Body of pancreas (tissue), 4 donors: ENCODE data around the gene PRKD3. TPM values are rescaled to one million over a fixed set of nuclear protein-coding genes. Genes with fewer than 3 reads are reported as not detected.

Experiments
- ATAC-seq: fragments of 150-250 bp; one replicate; pipeline ENCODE4 v1.9.1; 2016
- DNase-seq, 4 donors: peaks; one replicate each; pipeline ENCODE4 v3.0.0-alpha.2; 2019
- H3K27ac ChIP-seq, 4 donors: fragments of 200-600 bp; sonication (generic); 1 replicate in 3 of 4; 2 replicates in 1 of 4; pipeline versions ENCODE4 v1.5.1 to v1.6.1; 2016 to 2019; ENCODE audit warnings: mild to moderate bottlenecking in 1 of 4, mixed read lengths in 1 of 4, moderate library complexity in 1 of 4
- H3K27me3 ChIP-seq, 2 donors: fragments of 200-600 bp; sonication (generic); one replicate each; pipeline ENCODE4 v1.6.0; 2016; ENCODE audit warnings: mild to moderate bottlenecking in 1 of 2
- H3K36me3 ChIP-seq, 2 donors: fragments of 200-600 bp; sonication (generic); replicated peaks in 1 of 2; 2 replicates each; pipeline ENCODE4 v1.5.1; 2016; ENCODE audit warnings: low read depth in 2 of 2; ENCODE audit not compliant: insufficient read depth in 1 of 2
- H3K4me1 ChIP-seq: fragments of 200-600 bp; sonication (generic); one replicate; pipeline ENCODE4 v1.6.0; 2016
- H3K4me3 ChIP-seq, 2 donors: fragments of 200-600 bp; sonication (generic); 1 replicate in 1 of 2; 2 replicates in 1 of 2; pipeline ENCODE4 v1.5.1; 2016 to 2019
- H3K9me3 ChIP-seq, 3 donors: fragments of 200-600 bp; sonication (generic); 1 replicate in 2 of 3; 2 replicates in 1 of 3; pipeline ENCODE4 v1.5.1; 2016
- POLR2A ChIP-seq, 3 donors: fragments of 450-650 bp; IDR thresholded peaks; one replicate each; pipeline ENCODE4 v1.6.1; 2016; ENCODE audit warnings: antibody characterized with exemption in 3 of 3, mild to moderate bottlenecking in 2 of 3
- WGBS, 2 donors: methylation state at CpG; one replicate each; pipeline ENCODE4 v1.1.5; 2017; 5-methylcytosine and 5-hydroxymethylcytosine counted together
- intact Hi-C: fragments of 100-400 bp; cut with DNase I; formaldehyde crosslinking; loops from one replicate; pipeline ENCODE4 v1.15.1; 2023
- total RNA-seq, 2 donors: library from RNA; depleted of rRNA; stranded (reverse); fragments of >200 nt; gene quantifications; one replicate each; pipeline ENCODE4 v1.1.0, GENCODE V29; 2016
- TF ChIP-seq, protein P1 (sequence below), 7 experiments: fragments of 450-650 bp in 4 of 7; fragments of 200-600 bp in 3 of 7; sonication (generic) in 3 of 7; IDR thresholded peaks; one replicate each; pipeline ENCODE4 v1.5.1; 2016 to 2019; ENCODE audit warnings: antibody characterized with exemption in 7 of 7

PRKD3 gene
- total RNA-seq, 2 donors from 2014 or later, result 8.2 to 15.3 TPM

GRCh38 chr2:37323781-37324535 is 675 bp downstream of the PRKD3 start:
- peak overlapping the region; percentile 82 to 91 (median 85) for H3K27ac ChIP-seq
- H3K9me3 ChIP-seq, result no peaks in the 10 kb centered on the region
- TF ChIP-seq, protein P1, sequence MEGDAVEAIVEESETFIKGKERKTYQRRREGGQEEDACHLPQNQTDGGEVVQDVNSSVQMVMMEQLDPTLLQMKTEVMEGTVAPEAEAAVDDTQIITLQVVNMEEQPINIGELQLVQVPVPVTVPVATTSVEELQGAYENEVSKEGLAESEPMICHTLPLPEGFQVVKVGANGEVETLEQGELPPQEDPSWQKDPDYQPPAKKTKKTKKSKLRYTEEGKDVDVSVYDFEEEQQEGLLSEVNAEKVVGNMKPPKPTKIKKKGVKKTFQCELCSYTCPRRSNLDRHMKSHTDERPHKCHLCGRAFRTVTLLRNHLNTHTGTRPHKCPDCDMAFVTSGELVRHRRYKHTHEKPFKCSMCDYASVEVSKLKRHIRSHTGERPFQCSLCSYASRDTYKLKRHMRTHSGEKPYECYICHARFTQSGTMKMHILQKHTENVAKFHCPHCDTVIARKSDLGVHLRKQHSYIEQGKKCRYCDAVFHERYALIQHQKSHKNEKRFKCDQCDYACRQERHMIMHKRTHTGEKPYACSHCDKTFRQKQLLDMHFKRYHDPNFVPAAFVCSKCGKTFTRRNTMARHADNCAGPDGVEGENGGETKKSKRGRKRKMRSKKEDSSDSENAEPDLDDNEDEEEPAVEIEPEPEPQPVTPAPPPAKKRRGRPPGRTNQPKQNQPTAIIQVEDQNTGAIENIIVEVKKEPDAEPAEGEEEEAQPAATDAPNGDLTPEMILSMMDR (IDR thresholded peaks at IDR 0.05), result no peak
- TF ChIP-seq POLR2A (IDR thresholded peaks at IDR 0.05), result peak in 1 of 3 donors; percentile 4
- WGBS, 2 donors, result 0 to 3% methylated on average over 18 to 61 of the region's 61 CpGs
- ATAC-seq, result peak; percentile 10
- no peaks in the 10 kb centered on the region for H3K27me3 ChIP-seq
- H3K4me3 ChIP-seq, result peak overlapping the region; percentile 40 to 86
- no peaks in the 10 kb centered on the region for H3K36me3 ChIP-seq
- peak; percentile 27 to 59 (median 31) for DNase-seq
- intact Hi-C loops, result no loop called here
- peaks cover 31% of the 10 kb centered on the region for H3K4me1 ChIP-seq

GRCh38 chr2:37323176-37323780 is 1.4 kb downstream of the PRKD3 start:
- no peak for DNase-seq
- Histone ChIP-seq H3K4me3 (peak overlapping the region in 1 of 2 donors; percentile 40), H3K27ac (peak overlapping the region in 3 of 4 donors; percentile 83 to 91 (median 87)), H3K4me1 (peaks cover 31% of the 10 kb centered on the region), H3K9me3 (no peaks in the 10 kb centered on the region), H3K27me3 (no peaks in the 10 kb centered on the region), H3K36me3 (no peaks in the 10 kb centered on the region)
- no peak for TF ChIP-seq POLR2A (IDR thresholded peaks at IDR 0.05)
- TF ChIP-seq, protein P1 (IDR thresholded peaks at IDR 0.05), result no peak
- 40 to 41% methylated on average over 13 of the region's 13 CpGs for WGBS, 2 donors
- no peak for ATAC-seq
- intact Hi-C loops, result no loop called here

GRCh38 chr2:37322368-37322767 is 2.3 kb downstream of the PRKD3 start:
- ATAC-seq (no peak), DNase-seq (no peak)
- Histone ChIP-seq H3K4me1 (peaks cover 34% of the 10 kb centered on the region), H3K9me3 (no peaks in the 10 kb centered on the region), H3K27ac (no peak overlapping the region), H3K4me3 (no peak overlapping the region), H3K36me3 (no peaks in the 10 kb centered on the region), H3K27me3 (no peaks in the 10 kb centered on the region)
- intact Hi-C loops, result no loop called here
- no peak for TF ChIP-seq POLR2A (IDR thresholded peaks at IDR 0.05)
- TF ChIP-seq, protein P1 (IDR thresholded peaks at IDR 0.05), result no peak

DNA sequence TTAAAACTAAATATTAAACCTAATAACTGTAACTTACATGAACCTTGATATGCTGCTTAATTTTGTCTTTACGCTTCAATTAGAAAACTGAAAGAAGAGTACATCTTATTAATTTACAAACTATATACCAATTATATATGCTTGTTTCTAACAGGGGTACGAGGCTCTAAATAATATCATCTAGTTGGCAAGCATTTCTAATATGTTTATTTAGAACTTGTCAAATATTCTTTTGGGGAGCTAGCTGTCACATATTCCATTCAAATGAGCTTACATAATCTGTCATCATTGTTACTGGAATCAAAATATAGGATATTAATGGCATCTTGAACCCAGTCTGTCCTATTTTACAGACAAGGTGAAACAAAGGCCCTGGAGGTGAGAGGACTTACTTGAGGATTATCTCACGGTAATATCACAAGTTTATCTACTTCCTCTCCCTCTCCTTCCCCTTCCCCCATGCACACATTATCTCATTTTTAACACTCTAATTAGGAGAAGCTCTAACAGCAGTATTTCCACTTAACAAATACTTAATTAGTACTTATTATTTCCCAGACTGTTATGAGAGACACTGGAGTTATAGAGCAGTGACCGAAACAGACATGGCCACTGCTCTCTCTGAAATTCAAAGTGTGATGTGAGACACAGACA is 3.5 kb downstream of the PRKD3 start:
- H3K27ac ChIP-seq, result no peak overlapping the region
- H3K36me3 ChIP-seq, result no peaks in the 10 kb centered on the region
- 74 to 79% methylated on average over 4 of the region's 4 CpGs for WGBS, 2 donors
- H3K9me3 ChIP-seq, result no peaks in the 10 kb centered on the region
- H3K4me1 ChIP-seq, result peaks cover 34% of the 10 kb centered on the region
- no peak overlapping the region for H3K4me3 ChIP-seq
- no peak for TF ChIP-seq POLR2A (IDR thresholded peaks at IDR 0.05)
- TF ChIP-seq, protein P1 (IDR thresholded peaks at IDR 0.05), result no peak
- intact Hi-C loops, result no loop called here
- no peaks in the 10 kb centered on the region for H3K27me3 ChIP-seq
- DNase-seq, result no peak
- no peak for ATAC-seq
